ENCODE results near the gene LRRC74A. TPM values are rescaled to one million over a fixed set of nuclear protein-coding genes. Genes with fewer than 3 reads are reported as not detected.

LRRC74A gene
- total RNA-seq, 4 donors from 2014 or later = not detected

DNA sequence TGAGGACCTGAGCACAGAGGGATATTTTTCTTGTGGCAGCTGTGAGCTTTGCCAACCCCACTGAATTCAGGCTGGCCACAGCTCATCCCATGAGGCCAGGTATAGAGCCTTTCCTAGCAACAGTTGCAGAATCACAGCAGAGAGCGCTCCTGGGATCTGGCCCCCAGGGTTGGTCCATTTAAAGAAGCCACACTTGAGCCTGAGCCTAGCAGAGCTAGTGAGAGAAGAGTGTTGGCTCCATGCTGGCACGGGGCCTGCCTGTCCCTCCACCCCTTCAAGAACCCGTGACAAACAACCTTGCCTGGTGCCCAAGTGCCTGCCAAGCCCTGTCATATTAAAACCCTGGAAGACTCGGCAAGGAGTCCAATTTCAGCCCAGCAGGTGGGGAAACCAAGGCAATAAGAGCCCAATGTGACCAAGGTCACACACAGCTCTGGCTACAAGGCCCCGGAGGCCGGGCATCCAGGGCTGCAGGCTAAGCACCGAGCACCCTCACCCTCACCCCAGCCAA, 91.6 kb downstream of the LRRC74A start:
- TF ChIP-seq, protein P1, sequence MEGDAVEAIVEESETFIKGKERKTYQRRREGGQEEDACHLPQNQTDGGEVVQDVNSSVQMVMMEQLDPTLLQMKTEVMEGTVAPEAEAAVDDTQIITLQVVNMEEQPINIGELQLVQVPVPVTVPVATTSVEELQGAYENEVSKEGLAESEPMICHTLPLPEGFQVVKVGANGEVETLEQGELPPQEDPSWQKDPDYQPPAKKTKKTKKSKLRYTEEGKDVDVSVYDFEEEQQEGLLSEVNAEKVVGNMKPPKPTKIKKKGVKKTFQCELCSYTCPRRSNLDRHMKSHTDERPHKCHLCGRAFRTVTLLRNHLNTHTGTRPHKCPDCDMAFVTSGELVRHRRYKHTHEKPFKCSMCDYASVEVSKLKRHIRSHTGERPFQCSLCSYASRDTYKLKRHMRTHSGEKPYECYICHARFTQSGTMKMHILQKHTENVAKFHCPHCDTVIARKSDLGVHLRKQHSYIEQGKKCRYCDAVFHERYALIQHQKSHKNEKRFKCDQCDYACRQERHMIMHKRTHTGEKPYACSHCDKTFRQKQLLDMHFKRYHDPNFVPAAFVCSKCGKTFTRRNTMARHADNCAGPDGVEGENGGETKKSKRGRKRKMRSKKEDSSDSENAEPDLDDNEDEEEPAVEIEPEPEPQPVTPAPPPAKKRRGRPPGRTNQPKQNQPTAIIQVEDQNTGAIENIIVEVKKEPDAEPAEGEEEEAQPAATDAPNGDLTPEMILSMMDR (IDR thresholded peaks at IDR 0.05) = no peak
- no peak for TF ChIP-seq POLR2A (IDR thresholded peaks at IDR 0.05)
- intact Hi-C loops (cut with DNase I; ENCODE audit: low total_unique reads) = loop anchor here (10.0 kb wide), 1 partner anchor 147 kb away; no protein-coding TSS in a partner anchor
- DNase-seq (ENCODE audit: low spot score in 2 of 2) = peak in 1 of 2 donors; percentile 74
- H3K4me3 ChIP-seq (ENCODE audit: low read depth, poor library complexity, severe bottlenecking) = no peak overlapping the region
- WGBS, 2 donors = 14 to 22% methylated on average over 6 to 7 of the region's 7 CpGs

DNA sequence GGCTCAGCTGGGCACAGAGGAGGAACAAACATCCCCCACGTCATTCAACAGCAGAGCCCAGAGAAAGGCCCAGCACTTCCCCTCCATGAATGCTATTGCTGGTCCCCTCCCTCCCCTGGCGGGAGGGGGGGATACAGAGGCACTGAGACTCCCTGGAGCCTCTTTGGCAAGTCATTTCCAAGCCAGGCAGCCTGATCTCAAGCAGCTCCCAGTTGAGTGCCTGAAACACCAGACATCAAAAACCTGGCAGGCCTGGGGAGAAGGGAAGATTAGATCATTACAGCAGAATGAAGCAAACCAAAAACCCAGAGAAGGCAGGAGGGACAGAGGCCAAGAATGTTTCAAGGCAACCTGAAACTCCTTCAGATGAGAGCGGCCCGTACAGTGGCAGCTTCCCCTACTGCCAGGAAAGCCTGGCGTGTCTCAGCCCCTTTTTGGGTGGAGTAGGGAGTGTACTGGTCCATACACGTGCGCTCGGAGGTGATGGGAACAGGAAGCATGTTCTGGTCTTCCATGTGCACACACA, 92.1 kb downstream of the LRRC74A start:
- WGBS, 2 donors = 6 to 9% methylated on average over 8 of the region's 8 CpGs
- TF ChIP-seq POLR2A (IDR thresholded peaks at IDR 0.05) = no peak
- TF ChIP-seq, protein P1 (IDR thresholded peaks at IDR 0.05) = no peak
- intact Hi-C loops (cut with DNase I; ENCODE audit: low total_unique reads) = loop anchor here (10.0 kb wide), 1 partner anchor 146 kb away; no protein-coding TSS in a partner anchor
- DNase-seq (ENCODE audit: low spot score in 2 of 2) = peak; percentile 86 to 93
- H3K4me3 ChIP-seq (ENCODE audit: low read depth, poor library complexity, severe bottlenecking) = no peak overlapping the region

DNA sequence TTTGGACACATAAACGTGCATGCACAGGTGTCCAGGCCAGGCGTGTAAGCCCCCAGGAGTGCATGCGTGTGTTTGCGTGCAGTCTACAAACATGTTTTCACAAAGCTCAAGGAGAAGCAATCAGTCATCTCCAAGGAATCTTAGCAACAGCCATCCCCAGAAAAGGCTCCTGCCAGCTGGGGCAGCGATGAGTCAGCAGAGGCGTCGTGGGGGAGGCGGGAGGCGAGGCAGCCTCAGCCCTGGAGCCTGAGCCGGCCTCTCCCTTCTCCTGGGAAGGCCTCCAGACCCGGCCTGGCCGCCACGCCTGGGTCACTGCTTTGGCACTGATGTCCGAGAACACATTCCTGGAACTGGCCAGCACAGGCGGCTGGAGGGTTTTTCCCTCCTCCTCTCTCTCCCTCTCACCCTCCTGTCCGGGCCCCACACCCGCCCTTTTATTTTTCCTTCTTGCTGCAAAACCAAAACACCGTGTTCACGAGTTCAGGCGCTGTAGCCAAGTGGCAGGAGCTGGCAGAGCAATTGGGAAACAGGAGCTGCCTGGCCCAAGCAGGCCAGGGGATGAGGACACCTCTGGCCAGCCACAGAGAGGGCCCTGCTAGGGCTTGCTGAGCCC, 92.7 kb downstream of the LRRC74A start:
- no peak overlapping the region for H3K4me3 ChIP-seq (ENCODE audit: low read depth, poor library complexity, severe bottlenecking)
- intact Hi-C loops (cut with DNase I; ENCODE audit: low total_unique reads) = loop anchor here (10.0 kb wide), 1 partner anchor 146 kb away; no protein-coding TSS in a partner anchor
- peak; percentile 92 to 98 for DNase-seq (ENCODE audit: low spot score in 2 of 2)
- TF ChIP-seq POLR2A (IDR thresholded peaks at IDR 0.05) = no peak
- TF ChIP-seq, protein P1 (IDR thresholded peaks at IDR 0.05) = no peak
- WGBS, 2 donors = 3 to 6% methylated on average over 16 to 20 of the region's 20 CpGs

Other genes starting within 250 kb of the LRRC74A start
- 1 to 10 TPM in 3 of 4 donors, under 1 TPM in 1; 0.86 to 6.9 (median 1.3) TPM for gene VASH1, start 64.9 kb upstream of the LRRC74A start, total RNA-seq
- gene ANGEL1, start 13.5 kb upstream of the LRRC74A start, total RNA-seq = 10 to 100 TPM in 2 of 4 donors, 1 to 10 TPM in 2; 5.7 to 15.3 (median 11.5) TPM
- gene IRF2BPL, start 202.3 kb downstream of the LRRC74A start, total RNA-seq = 100 to 1,000 TPM in 1 of 4 donors, 10 to 100 TPM in 3; 64.5 to 100 (median 94.0) TPM

Data from lower leg skin (tissue), 4 donors.